Activated B cell treated with CpG ODN at 0.5 μM for 24 hours (primary cell): ENCODE data around the gene LATS2. TPM values are rescaled to one million over a fixed set of nuclear protein-coding genes. Genes with fewer than 3 reads are reported as not detected.

Experiments
- ATAC-seq: fragments of 200-7000 bp; cut with Tn5 transposase; one replicate; pipeline ENCODE4 v1.10.0; 2021; ENCODE audit warnings: low read depth, mild to moderate bottlenecking, moderate library complexity
- CTCF ChIA-PET: fragments of 350-600 bp; sonication (Branson Sonifier 250); formaldehyde crosslinking; loops from one replicate; lab custom pipeline; 2021; ENCODE audit warnings: antibody characterized with exemption; lab: Charles Lee
- POLR2A ChIA-PET: fragments of 350-600 bp; sonication (Branson Sonifier 250); formaldehyde crosslinking; loops from one replicate; lab custom pipeline; 2021; ENCODE audit warnings: antibody characterized with exemption; lab: Charles Lee
- DNase-seq: peaks from one replicate; pipeline ENCODE4 v3.0.0; 2022
- H3K27ac Mint-ChIP-seq: one replicate; pipeline ENCODE4 v1.8.0; 2020; ENCODE audit warnings: mixed read lengths
- H3K27me3 Mint-ChIP-seq: one replicate; pipeline ENCODE4 v1.8.0; 2021; ENCODE audit warnings: mixed read lengths
- H3K36me3 Mint-ChIP-seq: one replicate; pipeline ENCODE4 v1.8.0; 2021; ENCODE audit warnings: low read depth, mixed read lengths
- H3K4me1 Mint-ChIP-seq: one replicate; pipeline ENCODE4 v1.8.0; 2021; ENCODE audit warnings: mixed read lengths
- H3K4me3 Mint-ChIP-seq: one replicate; pipeline ENCODE4 v1.8.0; 2020; ENCODE audit warnings: mild to moderate bottlenecking, mixed read lengths
- H3K9me3 Mint-ChIP-seq: one replicate; pipeline ENCODE4 v1.8.0; 2020; ENCODE audit warnings: mixed read lengths
- CTCF ChIP-seq: fragments of 200-600 bp; IDR thresholded peaks from one replicate; pipeline ENCODE4 v1.8.0; 2022; ENCODE audit warnings: antibody characterized with exemption, mild to moderate bottlenecking
- intact Hi-C: fragments of 100-400 bp; cut with micrococcal nuclease; formaldehyde crosslinking; loops from one replicate; pipeline ENCODE4 v1.15.1; 2024
- total RNA-seq: library from RNA; stranded (reverse); gene quantifications from 2 replicates; pipeline ENCODE4 v1.2.3, GENCODE V29; 2022

LATS2 gene
- total RNA-seq, 1 donor from 2014 or later, result 1.7 TPM

- no peak overlapping the region for H3K4me3 Mint-ChIP-seq
- H3K27ac Mint-ChIP-seq, result no peak overlapping the region
- no peak for TF ChIP-seq CTCF
- H3K27me3 Mint-ChIP-seq, result no peaks in the 10 kb centered on the region
- ATAC-seq (no peak), DNase-seq (no peak)
- CTCF ChIA-PET, result no interaction called here
- no peaks in the 10 kb centered on the region for H3K9me3 Mint-ChIP-seq
- POLR2A ChIA-PET, result no interaction called here
- H3K4me1 Mint-ChIP-seq, result no peaks in the 10 kb centered on the region
- intact Hi-C loops, result no loop called here
- no peaks in the 10 kb centered on the region for H3K36me3 Mint-ChIP-seq
Measured at GRCh38 chr13:21032656-21033055, 28.7 kb downstream of the LATS2 start.

GRCh38 chr13:21031594-21032275 is 29.7 kb downstream of the LATS2 start:
- Mint-ChIP-seq H3K4me3 (no peak overlapping the region), H3K4me1 (no peaks in the 10 kb centered on the region), H3K27ac (no peak overlapping the region), H3K36me3 (no peaks in the 10 kb centered on the region), H3K9me3 (no peaks in the 10 kb centered on the region), H3K27me3 (no peaks in the 10 kb centered on the region)
- DNase-seq (no peak), ATAC-seq (no peak)
- ChIA-PET POLR2A (no interaction called here), CTCF (no interaction called here)
- intact Hi-C loops, result no loop called here
- no peak for TF ChIP-seq CTCF

GRCh38 chr13:21025539-21025938 is 35.8 kb downstream of the LATS2 start:
- CTCF ChIA-PET, result no interaction called here

GRCh38 chr13:21022056-21022979 is 39.1 kb downstream of the LATS2 start:
- POLR2A ChIA-PET, result no interaction called here
- TF ChIP-seq CTCF, result no peak
- Mint-ChIP-seq H3K4me1 (no peaks in the 10 kb centered on the region), H3K27me3 (no peaks in the 10 kb centered on the region), H3K4me3 (no peak overlapping the region), H3K27ac (no peak overlapping the region), H3K36me3 (no peaks in the 10 kb centered on the region), H3K9me3 (no peaks in the 10 kb centered on the region)
- intact Hi-C loops, result no loop called here
- no peak for DNase-seq
- ATAC-seq, result no peak
- CTCF ChIA-PET, result interaction anchor here (0.6 kb wide), 1 partner anchor 1275 kb away, joined by 3 read pairs; no protein-coding TSS in a partner anchor

More at GRCh38 chr13:21025539-21025938, 35.8 kb downstream of the LATS2 start:
- no peak for ATAC-seq
- Mint-ChIP-seq H3K27me3 (no peaks in the 10 kb centered on the region), H3K4me1 (no peaks in the 10 kb centered on the region), H3K27ac (no peak overlapping the region), H3K36me3 (no peaks in the 10 kb centered on the region), H3K9me3 (no peaks in the 10 kb centered on the region), H3K4me3 (no peak overlapping the region)
- intact Hi-C loops, result no loop called here
- POLR2A ChIA-PET, result no interaction called here
- TF ChIP-seq CTCF, result no peak
- no peak for DNase-seq

GRCh38 chr13:21020581-21020980 is 40.8 kb downstream of the LATS2 start:
- H3K36me3 Mint-ChIP-seq, result no peaks in the 10 kb centered on the region
- H3K27ac Mint-ChIP-seq, result no peak overlapping the region
- H3K4me1 Mint-ChIP-seq, result no peaks in the 10 kb centered on the region

More at GRCh38 chr13:21020581-21020980, 40.8 kb downstream of the LATS2 start:
- intact Hi-C loops, result no loop called here
- ChIA-PET CTCF (no interaction called here), POLR2A (no interaction called here)
- Mint-ChIP-seq H3K27me3 (no peaks in the 10 kb centered on the region), H3K4me3 (no peak overlapping the region), H3K9me3 (no peaks in the 10 kb centered on the region)
- TF ChIP-seq CTCF, result no peak
- no peak for DNase-seq
- no peak for ATAC-seq
